MM.1S (cell line): ENCODE results near the gene DMRTB1.

Experiments
- DNase-seq: peaks from one replicate; pipeline ENCODE4 v3.0.0-alpha.2; 2015
- H2AFZ ChIP-seq: fragments of 300-600 bp; sonication (generic); 2 replicates; pipeline ENCODE4 v1.6.0; 2016; ENCODE audit warnings: antibody characterized with exemption, low read length
- H3F3A ChIP-seq: fragments of 300-600 bp; sonication (generic); 2 replicates; pipeline ENCODE4 v1.6.1; 2016; ENCODE audit warnings: mild to moderate bottlenecking, antibody characterized with exemption, low read length, moderate library complexity, mixed read lengths; ENCODE audit not compliant: insufficient read depth
- H3K27ac ChIP-seq: fragments of 300-600 bp; sonication (generic); 2 replicates; pipeline ENCODE4 v1.5.1; 2016; ENCODE audit warnings: mild to moderate bottlenecking, low read length
- H3K27me3 ChIP-seq: fragments of 300-600 bp; sonication (generic); replicated peaks from 2 replicates; pipeline ENCODE4 v1.6.0; 2016; ENCODE audit warnings: low read length; ENCODE audit not compliant: insufficient read depth
- H3K36me3 ChIP-seq: fragments of 300-600 bp; sonication (generic); replicated peaks from 2 replicates; pipeline ENCODE4 v1.6.1; 2016; ENCODE audit warnings: mild to moderate bottlenecking, low read length, mixed read lengths; ENCODE audit not compliant: insufficient read depth
- H3K4me1 ChIP-seq: fragments of 300-600 bp; sonication (generic); 2 replicates; pipeline ENCODE4 v1.6.1; 2016; ENCODE audit warnings: low read length, mixed read lengths
- H3K4me2 ChIP-seq: fragments of 300-600 bp; sonication (generic); 2 replicates; pipeline ENCODE4 v1.6.0; 2016; ENCODE audit warnings: low read depth, low read length
- H3K4me3 ChIP-seq: fragments of 300-600 bp; sonication (generic); 2 replicates; pipeline ENCODE4 v1.5.1; 2016; ENCODE audit warnings: low read length, mixed read lengths
- H3K79me2 ChIP-seq: fragments of 300-600 bp; sonication (generic); 2 replicates; pipeline ENCODE4 v1.6.1; 2016; ENCODE audit warnings: mixed run types, low read length, mixed read lengths
- H3K9ac ChIP-seq: fragments of 300-600 bp; sonication (generic); 2 replicates; pipeline ENCODE4 v1.6.1; 2016; ENCODE audit warnings: low read length, mixed read lengths
- H3K9me2 ChIP-seq: fragments of 300-600 bp; sonication (generic); replicated peaks from 2 replicates; pipeline ENCODE4 v1.6.1; 2016; ENCODE audit warnings: mild to moderate bottlenecking, low read length, mixed read lengths; ENCODE audit not compliant: insufficient read depth
- H3K9me3 ChIP-seq: fragments of 300-600 bp; sonication (generic); replicated peaks from 2 replicates; pipeline ENCODE4 v1.6.1; 2016; ENCODE audit warnings: mild to moderate bottlenecking, low read length, mixed read lengths; ENCODE audit not compliant: insufficient read depth
- H4K20me1 ChIP-seq: fragments of 300-600 bp; sonication (generic); 2 replicates; pipeline ENCODE4 v1.6.1; 2016; ENCODE audit warnings: mild to moderate bottlenecking, low read length, moderate library complexity, mixed read lengths; ENCODE audit not compliant: insufficient read depth
- EZH2 ChIP-seq: fragments of 300-600 bp; sonication (generic); optimal IDR thresholded peaks from 2 replicates; pipeline ENCODE3; 2017; ENCODE audit warnings: low read depth, mild to moderate bottlenecking, antibody characterized with exemption, low read length, mixed read lengths
- EZH2phosphoT487 ChIP-seq: fragments of 300-600 bp; sonication (generic); IDR thresholded peaks from 2 replicates; pipeline ENCODE4 v1.6.1; 2018; ENCODE audit warnings: antibody characterized with exemption, low read length
- TF ChIP-seq, protein P1 (sequence below): fragments of 300-600 bp; sonication (generic); IDR thresholded peaks from 2 replicates; pipeline ENCODE4 v1.5.1; 2016; ENCODE audit warnings: antibody characterized with exemption, low read length, mixed read lengths

Gene DMRTB1

DNA sequence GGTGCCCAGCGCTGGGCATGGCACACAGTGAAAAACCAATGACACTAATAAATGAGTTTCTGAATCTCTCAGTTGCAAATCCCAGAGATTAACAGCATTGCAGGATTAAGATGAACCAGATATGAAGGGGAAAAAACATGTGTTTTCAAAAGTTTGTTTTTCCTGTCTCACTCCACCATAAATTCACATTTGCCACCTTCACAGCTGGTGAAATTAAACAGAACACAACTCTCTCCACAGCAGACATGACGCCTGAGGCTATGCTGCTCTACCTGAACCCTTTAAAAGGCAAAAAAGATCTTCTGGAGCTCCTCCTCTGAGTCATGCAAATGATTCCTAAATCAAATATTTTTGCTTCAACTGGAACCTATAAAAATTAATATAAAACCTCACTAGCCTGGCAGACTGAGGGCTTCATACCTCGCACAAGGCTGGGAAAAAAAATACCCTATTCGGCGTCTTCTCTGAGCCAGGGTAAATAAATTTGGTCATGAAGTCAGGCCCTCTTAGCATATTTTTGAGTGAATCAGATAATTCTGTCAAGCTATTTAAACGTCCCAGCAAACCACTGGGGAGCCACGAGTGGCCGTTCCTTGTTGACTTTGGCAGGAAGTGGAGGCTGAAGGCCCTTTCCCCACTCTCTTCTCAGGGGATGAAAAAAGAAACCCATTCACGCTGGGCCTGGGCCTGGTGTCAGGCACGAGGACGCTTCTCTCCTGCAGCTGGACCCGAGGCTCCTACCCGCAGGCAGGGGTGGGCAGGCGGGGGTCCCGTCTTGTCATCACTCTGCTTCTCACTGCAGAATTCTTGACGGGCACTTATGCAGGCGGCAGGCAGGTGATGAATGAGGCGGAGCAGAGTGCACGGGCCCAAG lies 53.0 kb downstream of the DMRTB1 start:
- Histone ChIP-seq H3K79me2 (no peaks in the 10 kb centered on the region), H3K4me3 (no peak overlapping the region), H3F3A (no peaks in the 10 kb centered on the region), H3K4me2 (no peak overlapping the region), H3K36me3 (no peaks in the 10 kb centered on the region), H3K9me2 (no peaks in the 10 kb centered on the region), H3K27me3 (no peaks in the 10 kb centered on the region), H3K4me1 (no peaks in the 10 kb centered on the region), H3K9me3 (no peaks in the 10 kb centered on the region), H4K20me1 (no peaks in the 10 kb centered on the region), H3K27ac (no peak overlapping the region), H3K9ac (no peak overlapping the region), H2AFZ (no peak overlapping the region)
- no peak for TF ChIP-seq EZH2
- TF ChIP-seq, protein P1, sequence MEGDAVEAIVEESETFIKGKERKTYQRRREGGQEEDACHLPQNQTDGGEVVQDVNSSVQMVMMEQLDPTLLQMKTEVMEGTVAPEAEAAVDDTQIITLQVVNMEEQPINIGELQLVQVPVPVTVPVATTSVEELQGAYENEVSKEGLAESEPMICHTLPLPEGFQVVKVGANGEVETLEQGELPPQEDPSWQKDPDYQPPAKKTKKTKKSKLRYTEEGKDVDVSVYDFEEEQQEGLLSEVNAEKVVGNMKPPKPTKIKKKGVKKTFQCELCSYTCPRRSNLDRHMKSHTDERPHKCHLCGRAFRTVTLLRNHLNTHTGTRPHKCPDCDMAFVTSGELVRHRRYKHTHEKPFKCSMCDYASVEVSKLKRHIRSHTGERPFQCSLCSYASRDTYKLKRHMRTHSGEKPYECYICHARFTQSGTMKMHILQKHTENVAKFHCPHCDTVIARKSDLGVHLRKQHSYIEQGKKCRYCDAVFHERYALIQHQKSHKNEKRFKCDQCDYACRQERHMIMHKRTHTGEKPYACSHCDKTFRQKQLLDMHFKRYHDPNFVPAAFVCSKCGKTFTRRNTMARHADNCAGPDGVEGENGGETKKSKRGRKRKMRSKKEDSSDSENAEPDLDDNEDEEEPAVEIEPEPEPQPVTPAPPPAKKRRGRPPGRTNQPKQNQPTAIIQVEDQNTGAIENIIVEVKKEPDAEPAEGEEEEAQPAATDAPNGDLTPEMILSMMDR: no peak
- no peak for TF ChIP-seq EZH2phosphoT487
- DNase-seq: no peak

DNA sequence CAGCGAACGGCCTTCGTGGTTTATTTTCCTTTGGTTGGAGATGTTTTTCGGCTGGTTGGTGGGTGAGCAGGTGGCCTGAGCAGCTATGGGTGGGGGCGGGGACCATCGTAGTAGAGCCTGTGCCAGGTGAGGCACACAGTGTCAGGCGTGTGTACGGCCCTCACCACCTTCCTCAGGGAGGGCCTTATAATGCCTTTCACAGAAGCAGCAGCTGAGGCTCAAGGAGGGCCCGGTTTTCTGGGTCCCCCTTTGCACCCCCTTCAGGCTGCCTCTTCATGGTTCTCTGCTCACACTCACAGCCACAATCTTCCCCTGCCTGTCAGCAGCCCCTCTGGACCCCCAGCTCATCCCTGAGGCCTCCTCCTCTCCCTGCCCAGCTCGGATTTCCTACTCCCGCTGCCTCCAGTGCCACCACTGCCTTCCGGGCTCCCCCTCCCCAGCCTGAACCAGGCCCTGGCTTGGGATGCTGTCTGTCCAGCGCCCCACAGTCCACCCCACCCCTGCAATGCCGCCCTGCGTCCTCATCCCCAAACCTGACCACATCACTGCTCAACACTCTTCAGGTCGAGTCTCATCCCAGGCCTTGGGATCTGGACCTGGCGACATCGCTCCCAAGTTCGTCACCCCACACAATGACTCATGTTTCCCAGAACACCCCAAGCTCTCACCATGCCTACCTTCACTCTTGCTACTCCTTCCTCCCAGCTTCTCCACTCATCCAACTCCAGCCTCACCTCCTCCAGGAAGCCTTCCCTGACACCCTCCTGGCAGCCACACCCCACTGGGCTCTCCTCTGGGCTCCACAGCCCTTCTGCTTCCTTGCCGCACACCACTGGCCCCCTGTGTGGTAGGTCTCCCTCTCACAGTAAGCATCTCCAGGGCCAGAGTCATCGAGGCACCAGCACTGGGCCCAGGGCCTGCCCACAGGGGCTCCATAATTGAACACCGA lies 53.9 kb downstream of the DMRTB1 start:
- Histone ChIP-seq H2AFZ (no peak overlapping the region), H3K4me2 (no peak overlapping the region), H3F3A (no peaks in the 10 kb centered on the region), H3K9ac (no peak overlapping the region), H3K4me3 (no peak overlapping the region), H3K27ac (no peak overlapping the region), H3K36me3 (no peaks in the 10 kb centered on the region), H3K9me3 (no peaks in the 10 kb centered on the region), H4K20me1 (no peaks in the 10 kb centered on the region), H3K27me3 (no peaks in the 10 kb centered on the region), H3K79me2 (no peaks in the 10 kb centered on the region), H3K9me2 (no peaks in the 10 kb centered on the region), H3K4me1 (no peaks in the 10 kb centered on the region)
- TF ChIP-seq, protein P1: no peak
- no peak for DNase-seq

DNA sequence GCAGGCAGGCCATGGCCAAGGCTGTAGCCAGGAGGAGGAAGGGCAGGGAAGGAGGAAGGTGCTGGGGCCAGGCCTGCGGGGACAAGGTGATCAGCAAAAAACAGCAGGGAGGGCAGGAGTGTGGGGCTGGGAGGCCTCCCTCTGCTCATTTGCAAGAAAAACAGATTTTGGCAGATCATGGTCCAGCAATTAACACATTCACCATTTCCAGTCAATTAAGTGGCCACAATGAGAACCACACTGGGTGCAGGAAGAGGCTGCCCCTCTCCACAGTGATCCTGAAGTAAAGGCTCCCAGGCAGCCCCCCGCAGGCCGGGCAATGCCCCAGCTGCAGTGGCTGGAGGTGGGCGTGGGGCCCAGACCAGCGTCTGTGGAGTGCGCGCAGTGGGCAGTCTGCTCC lies 54.6 kb downstream of the DMRTB1 start:
- H3K4me2 ChIP-seq: no peak overlapping the region
- DNase-seq: no peak
- no peaks in the 10 kb centered on the region for H3K9me3 ChIP-seq
- H3K4me1 ChIP-seq: no peaks in the 10 kb centered on the region
- H3K9me2 ChIP-seq: no peaks in the 10 kb centered on the region
- H3K4me3 ChIP-seq: no peak overlapping the region
- H3K27ac ChIP-seq: no peak overlapping the region
- no peak for TF ChIP-seq EZH2phosphoT487
- no peak overlapping the region for H2AFZ ChIP-seq
- H3K79me2 ChIP-seq: no peaks in the 10 kb centered on the region
- no peaks in the 10 kb centered on the region for H3K36me3 ChIP-seq
- no peaks in the 10 kb centered on the region for H3F3A ChIP-seq
- H3K27me3 ChIP-seq: no peaks in the 10 kb centered on the region
- H3K9ac ChIP-seq: no peak overlapping the region
- no peaks in the 10 kb centered on the region for H4K20me1 ChIP-seq
